OCI-LY1 (cell line): ENCODE results near the gene SLC25A27.

Experiments
- CTCF ChIP-seq: fragments of 200-600 bp; sonication (generic), shearing (Covaris generic); IDR thresholded peaks from 2 replicates; pipeline ENCODE4 v1.5.1; 2017; ENCODE audit warnings: mild to moderate bottlenecking, antibody characterized with exemption, low read length, moderate library complexity, mixed read lengths
- EZH2 ChIP-seq: fragments of 200-600 bp; sonication (generic), shearing (Covaris generic); IDR thresholded peaks from 2 replicates; pipeline ENCODE4 v1.8.0; 2017; ENCODE audit warnings: borderline replicate concordance, mixed run types, mild to moderate bottlenecking, antibody characterized with exemption, low read length, moderate library complexity, mixed read lengths

GRCh38 chr6:46632053-46632452, 20.7 kb upstream of the SLC25A27 start:
- no peak for TF ChIP-seq CTCF
- no peak for TF ChIP-seq EZH2
